Measurements from ENCODE around the gene GOLGA2. TPM values are rescaled to one million over a fixed set of nuclear protein-coding genes. Genes with fewer than 3 reads are reported as not detected.

Gene GOLGA2
- total RNA-seq, 1 donor from 2014 or later = 64.1 TPM

- Mint-ChIP-seq H3K36me3 (ENCODE audit: low read depth) (peaks cover 3% of the 10 kb centered on the region), H3K4me1 (peaks cover 52% of the 10 kb centered on the region), H3K9me3 (no peaks in the 10 kb centered on the region), H3K27me3 (ENCODE audit: low read depth) (no peaks in the 10 kb centered on the region), H3K27ac (ENCODE audit: unreplicated experiment) (peak overlapping the region; percentile 38), H3K4me3 (peak overlapping the region; percentile 28)
- no peak for TF ChIP-seq CTCF (conservative IDR thresholded peaks at IDR 0.05)
- no peak for DNase-seq (ENCODE audit: low read depth, low spot score)
Measured at GRCh38 chr9:128243215-128244018, 32.4 kb downstream of the GOLGA2 start.

GRCh38 chr9:128242828-128243214, 33.0 kb downstream of the GOLGA2 start:
- no peaks in the 10 kb centered on the region for H3K27me3 Mint-ChIP-seq (ENCODE audit: low read depth)
- H3K27ac Mint-ChIP-seq (ENCODE audit: unreplicated experiment) = no peak overlapping the region
- no peak for TF ChIP-seq CTCF (conservative IDR thresholded peaks at IDR 0.05)
- DNase-seq (ENCODE audit: low read depth, low spot score) = no peak
- H3K4me3 Mint-ChIP-seq = no peak overlapping the region
- peaks cover 52% of the 10 kb centered on the region for H3K4me1 Mint-ChIP-seq
- H3K36me3 Mint-ChIP-seq (ENCODE audit: low read depth) = peaks cover 3% of the 10 kb centered on the region
- H3K9me3 Mint-ChIP-seq = no peaks in the 10 kb centered on the region

GRCh38 chr9:128242124-128242523, 33.7 kb downstream of the GOLGA2 start:
- no peak for TF ChIP-seq CTCF (conservative IDR thresholded peaks at IDR 0.05)
- H3K9me3 Mint-ChIP-seq = no peaks in the 10 kb centered on the region
- peaks cover 3% of the 10 kb centered on the region for H3K36me3 Mint-ChIP-seq (ENCODE audit: low read depth)
- no peak for DNase-seq (ENCODE audit: low read depth, low spot score)
- H3K4me3 Mint-ChIP-seq = no peak overlapping the region
- H3K27me3 Mint-ChIP-seq (ENCODE audit: low read depth) = no peaks in the 10 kb centered on the region
- no peak overlapping the region for H3K27ac Mint-ChIP-seq (ENCODE audit: unreplicated experiment)
- peaks cover 47% of the 10 kb centered on the region for H3K4me1 Mint-ChIP-seq

GRCh38 chr9:128233817-128234406, 41.9 kb downstream of the GOLGA2 start:
- no peaks in the 10 kb centered on the region for H3K27me3 Mint-ChIP-seq (ENCODE audit: low read depth)
- no peaks in the 10 kb centered on the region for H3K9me3 Mint-ChIP-seq
- TF ChIP-seq CTCF (conservative IDR thresholded peaks at IDR 0.05) = no peak
- peaks cover 5% of the 10 kb centered on the region for H3K36me3 Mint-ChIP-seq (ENCODE audit: low read depth)
- no peak for DNase-seq (ENCODE audit: low read depth, low spot score)
- no peak overlapping the region for H3K4me3 Mint-ChIP-seq
- no peak overlapping the region for H3K27ac Mint-ChIP-seq (ENCODE audit: unreplicated experiment)
- peaks cover 5% of the 10 kb centered on the region for H3K4me1 Mint-ChIP-seq

- H3K4me3 Mint-ChIP-seq = no peak overlapping the region
- no peak overlapping the region for H3K27ac Mint-ChIP-seq (ENCODE audit: unreplicated experiment)
- peaks cover 4% of the 10 kb centered on the region for H3K4me1 Mint-ChIP-seq
- no peaks in the 10 kb centered on the region for H3K27me3 Mint-ChIP-seq (ENCODE audit: low read depth)
- H3K36me3 Mint-ChIP-seq (ENCODE audit: low read depth) = peaks cover 4% of the 10 kb centered on the region
- no peak for DNase-seq (ENCODE audit: low read depth, low spot score)
- no peaks in the 10 kb centered on the region for H3K9me3 Mint-ChIP-seq
- no peak for TF ChIP-seq CTCF (conservative IDR thresholded peaks at IDR 0.05)
Measured at GRCh38 chr9:128232528-128233428, 43.0 kb downstream of the GOLGA2 start.
